Measurements from ENCODE around the gene ZNF607.
"Not testable (repeated sequence)": the region's sequence is repeated elsewhere in the genome, so short reads cannot be mapped to it uniquely, and the experiment has no call there.

ZNF607 gene

GRCh38 chr19:37719111-37719926 lies at the start of gene ZNF607:
Gene ZNF607 (minus strand): TSS chr19:37719761. CDS start chr19:37711618, 8,143 bp downstream.
- ATAC-seq: peak; percentile 99
- TF ChIP-seq CSDC2 (CRISPR knock-in tag; IDR thresholded peaks at IDR 0.05): no peak
- no peak for TF ChIP-seq TOX (CRISPR knock-in tag; IDR thresholded peaks at IDR 0.05; ENCODE audit: borderline replicate concordance)
- TF ChIP-seq SNAI2 (CRISPR knock-in tag; IDR thresholded peaks at IDR 0.05): no peak
- no peak for TF ChIP-seq CREB5 (CRISPR knock-in tag; IDR thresholded peaks at IDR 0.05; ENCODE audit: low read depth)
- TF ChIP-seq GLIS3 (CRISPR knock-in tag; IDR thresholded peaks at IDR 0.05): no peak
- no peak for TF ChIP-seq TCF4 (CRISPR knock-in tag; IDR thresholded peaks at IDR 0.05; ENCODE audit: borderline replicate concordance)
- TF ChIP-seq PPARA (CRISPR knock-in tag; IDR thresholded peaks at IDR 0.05; ENCODE audit: borderline replicate concordance): no peak
- no peak for TF ChIP-seq ZNF70 (CRISPR knock-in tag; IDR thresholded peaks at IDR 0.05)
- TF ChIP-seq ZNF565 (CRISPR knock-in tag; conservative IDR thresholded peaks at IDR 0.05; ENCODE audit: low read depth): no peak
- no peak for TF ChIP-seq ZFP30 (CRISPR knock-in tag; IDR thresholded peaks at IDR 0.05)
- TF ChIP-seq RARB (CRISPR knock-in tag; IDR thresholded peaks at IDR 0.05): no peak
- TF ChIP-seq ZC3H10 (CRISPR knock-in tag; IDR thresholded peaks at IDR 0.05): no peak
- no peak for TF ChIP-seq ZNF8 (CRISPR knock-in tag; IDR thresholded peaks at IDR 0.05)
- no peak for TF ChIP-seq TSHZ2 (CRISPR knock-in tag; IDR thresholded peaks at IDR 0.05)
- no peak for TF ChIP-seq POU6F1 (CRISPR knock-in tag; IDR thresholded peaks at IDR 0.05; ENCODE audit: borderline replicate concordance, low read depth)
- no peak for TF ChIP-seq ZFP3 (CRISPR knock-in tag; IDR thresholded peaks at IDR 0.05)
- no peak for TF ChIP-seq ISL1 (CRISPR knock-in tag; IDR thresholded peaks at IDR 0.05)
- TF ChIP-seq ESRRG (CRISPR knock-in tag; IDR thresholded peaks at IDR 0.05): no peak

- no peak for TF ChIP-seq ZFP3 (CRISPR knock-in tag; IDR thresholded peaks at IDR 0.05)
- TF ChIP-seq CREB5 (CRISPR knock-in tag; IDR thresholded peaks at IDR 0.05; ENCODE audit: low read depth): no peak
- no peak for TF ChIP-seq PPARA (CRISPR knock-in tag; IDR thresholded peaks at IDR 0.05; ENCODE audit: borderline replicate concordance)
- no peak for TF ChIP-seq RARB (CRISPR knock-in tag; IDR thresholded peaks at IDR 0.05)
- TF ChIP-seq TCF4 (CRISPR knock-in tag; IDR thresholded peaks at IDR 0.05; ENCODE audit: borderline replicate concordance): no peak
- TF ChIP-seq ZNF70 (CRISPR knock-in tag; IDR thresholded peaks at IDR 0.05): no peak
- TF ChIP-seq OSR1 (CRISPR knock-in tag; IDR thresholded peaks at IDR 0.05): no peak
- no peak for TF ChIP-seq GLIS3 (CRISPR knock-in tag; IDR thresholded peaks at IDR 0.05)
- no peak for TF ChIP-seq TOX (CRISPR knock-in tag; IDR thresholded peaks at IDR 0.05; ENCODE audit: borderline replicate concordance)
- TF ChIP-seq ESRRG (CRISPR knock-in tag; IDR thresholded peaks at IDR 0.05): no peak
- TF ChIP-seq ISL1 (CRISPR knock-in tag; IDR thresholded peaks at IDR 0.05): no peak
- TF ChIP-seq PATZ1 (CRISPR knock-in tag; IDR thresholded peaks at IDR 0.05; ENCODE audit: borderline replicate concordance): no peak
These were observed 43.9 kb upstream of the ZNF607 start for GRCh38 chr19:37763488-37763887.

GRCh38 chr19:37757683-37758082 lies 38.1 kb upstream of the ZNF607 start:
- ATAC-seq: not testable (repeated sequence)

More at GRCh38 chr19:37763488-37763887, 43.9 kb upstream of the ZNF607 start:
- no peak for ATAC-seq

All from SK-N-SH treated with all-trans-retinoic acid at 6 μM for 48 hours (cell line).